SK-N-SH (cell line): Measurements from ENCODE around the gene MRFAP1L1. TPM values are rescaled to one million over a fixed set of nuclear protein-coding genes. Genes with fewer than 3 reads are reported as not detected.

Experiments used
- CTCF ChIA-PET: fragments of 300-600, 350-600 bp; formaldehyde crosslinking; extraction: SDS; loops from one replicate; lab custom pipeline; 2021; lab: Yijun Ruan, JAX
- POLR2A ChIA-PET: fragments of 350-600 bp; sonication (Branson Sonifier 250); formaldehyde crosslinking; extraction: SDS; loops from one replicate; lab custom pipeline; 2020; ENCODE audit warnings: antibody characterized with exemption, inconsistent platforms; lab: Yijun Ruan, JAX
- DNase-seq: peaks from one replicate; pipeline ENCODE4 v3.0.0; 2012
- H2AFZ ChIP-seq: fragments of 200-600 bp; sonication (generic); 2 replicates; pipeline ENCODE4 v1.8.1; 2016; ENCODE audit warnings: antibody characterized with exemption, mild to moderate bottlenecking, low read depth
- H3F3A ChIP-seq: fragments of 200-600 bp; sonication (generic); replicated peaks from 2 replicates; pipeline ENCODE3; 2016; ENCODE audit warnings: antibody characterized with exemption, mild to moderate bottlenecking; ENCODE audit not compliant: insufficient read depth
- H3K27ac ChIP-seq, 2 experiments: fragments of 200-500 bp in 1 of 2; fragments of 200-600 bp in 1 of 2; sonication (Bioruptor generic) in 1 of 2; sonication (generic), shearing (Covaris generic) in 1 of 2; 2 replicates each; pipeline versions ENCODE4 v1.5.1 to v1.6.1; 2014 to 2016; ENCODE audit warnings: low read depth in 2 of 2, inconsistent platforms in 1 of 2, low read length in 1 of 2, mild to moderate bottlenecking in 1 of 2, mixed read lengths in 1 of 2
- H3K27me3 ChIP-seq: fragments of 200-600 bp; sonication (generic), shearing (Covaris generic); 2 replicates; pipeline ENCODE4 v1.6.1; 2016; ENCODE audit warnings: mixed run types; ENCODE audit not compliant: insufficient read depth
- H3K36me3 ChIP-seq, 2 experiments: fragments of 200-500 bp in 1 of 2; fragments of 200-600 bp in 1 of 2; sonication (Bioruptor generic) in 1 of 2; sonication (generic) in 1 of 2; replicated peaks in 1 of 2; 2 replicates each; pipeline versions ENCODE3 to v1.5.1; 2014 to 2016; ENCODE audit warnings: low read length in 1 of 2, mild to moderate bottlenecking in 1 of 2; ENCODE audit not compliant: insufficient read depth in 2 of 2, control insufficient read depth in 1 of 2
- H3K4me1 ChIP-seq, 2 experiments: fragments of 200-500 bp in 1 of 2; fragments of 200-600 bp in 1 of 2; sonication (Bioruptor generic) in 1 of 2; sonication (generic), shearing (Covaris generic) in 1 of 2; 2 replicates each; pipeline versions ENCODE4 v1.5.1 to v1.6.1; 2014 to 2016; ENCODE audit warnings: low read depth in 1 of 2, low read length in 1 of 2, mixed run types in 1 of 2; ENCODE audit not compliant: insufficient read depth in 2 of 2, control insufficient read depth in 1 of 2
- H3K4me2 ChIP-seq: fragments of 200-600 bp; sonication (generic), shearing (Covaris generic); 2 replicates; pipeline ENCODE4 v1.6.1; 2017; ENCODE audit warnings: mixed run types
- H3K4me3 ChIP-seq, 2 experiments: fragments of 200-500 bp in 1 of 2; fragments of 200-600 bp in 1 of 2; sonication (Bioruptor generic) in 1 of 2; sonication (generic), shearing (Covaris generic) in 1 of 2; 2 replicates each; pipeline versions ENCODE4 v1.5.1 to v1.8.1; 2014 to 2016; ENCODE audit warnings: low read depth in 2 of 2, inconsistent platforms in 1 of 2, low read length in 1 of 2, mild to moderate bottlenecking in 1 of 2, mixed read lengths in 1 of 2, moderate library complexity in 1 of 2
- H3K79me2 ChIP-seq: fragments of 200-600 bp; sonication (generic); 2 replicates; pipeline ENCODE4 v1.8.1; 2017; ENCODE audit warnings: mild to moderate bottlenecking; ENCODE audit not compliant: insufficient read depth
- H3K9ac ChIP-seq: fragments of 200-600 bp; sonication (generic); 2 replicates; pipeline ENCODE4 v1.6.1; 2017; ENCODE audit warnings: mixed run types
- H3K9me2 ChIP-seq: fragments of 200-600 bp; sonication (generic); 2 replicates; pipeline ENCODE4 v1.6.1; 2017; ENCODE audit warnings: mixed run types
- H3K9me3 ChIP-seq: fragments of 200-600 bp; sonication (generic); 2 replicates; pipeline ENCODE4 v1.6.1; 2017; ENCODE audit warnings: mixed run types, mild to moderate bottlenecking, moderate library complexity
- H4K20me1 ChIP-seq: fragments of 200-600 bp; sonication (generic); 2 replicates; pipeline ENCODE4 v1.6.1; 2017; ENCODE audit warnings: mild to moderate bottlenecking, mixed run types; ENCODE audit not compliant: insufficient read depth
- CHD2 ChIP-seq: fragments of 150-350 bp; IDR thresholded peaks from 2 replicates; pipeline ENCODE4 v1.6.1; 2018; ENCODE audit warnings: low read length; ENCODE audit not compliant: partially characterized antibody
- ELF1 ChIP-seq: IDR thresholded peaks from 2 replicates; pipeline ENCODE4 v1.4.0; 2012
- FOSL2 ChIP-seq: IDR thresholded peaks from 2 replicates; pipeline ENCODE4 v1.4.0; 2012; ENCODE audit warnings: low read depth, mild to moderate bottlenecking, moderate library complexity, borderline replicate concordance
- GATA2 ChIP-seq: sonication (generic); formaldehyde crosslinking; IDR thresholded peaks from 2 replicates; pipeline ENCODE4 v1.5.0; 2020; ENCODE audit warnings: mild to moderate bottlenecking, missing genetic modification reagents
- JUND ChIP-seq: IDR thresholded peaks from 2 replicates; pipeline ENCODE4 v1.4.0; 2012
- MAX ChIP-seq: IDR thresholded peaks from 2 replicates; pipeline ENCODE4 v1.4.0; 2012; ENCODE audit warnings: low read depth
- MXI1 ChIP-seq: IDR thresholded peaks from 2 replicates; pipeline ENCODE4 v1.6.1; 2012; ENCODE audit warnings: mild to moderate bottlenecking, low read depth, low read length, improper control_type of control experiment
- NRF1 ChIP-seq: IDR thresholded peaks from 2 replicates; pipeline ENCODE4 v1.6.1; 2012; ENCODE audit warnings: low read depth, mild to moderate bottlenecking, low read length
- PBX3 ChIP-seq: IDR thresholded peaks from 2 replicates; pipeline ENCODE4; 2012
- POLR2AphosphoS5 ChIP-seq: IDR thresholded peaks from 2 replicates; pipeline ENCODE4 v1.6.1; 2012; ENCODE audit warnings: low read depth, low read length
- RAD21 ChIP-seq: IDR thresholded peaks from 2 replicates; pipeline ENCODE4 v1.6.1; 2012; ENCODE audit warnings: mild to moderate bottlenecking, low read length
- RCOR1 ChIP-seq: fragments of 150-350 bp; IDR thresholded peaks from 2 replicates; pipeline ENCODE4 v1.6.1; 2017; ENCODE audit warnings: antibody characterized with exemption, low read length
- SMC3 ChIP-seq: IDR thresholded peaks from 2 replicates; pipeline ENCODE4 v1.6.1; 2012; ENCODE audit warnings: low read depth, low read length, improper control_type of control experiment
- TCF12 ChIP-seq: IDR thresholded peaks from 2 replicates; pipeline ENCODE4 v1.4.0; 2012
- YY1 ChIP-seq: IDR thresholded peaks from 2 replicates; pipeline ENCODE4 v1.4.0; 2012; ENCODE audit warnings: low read depth, mild to moderate bottlenecking
- WGBS: methylation state at CpG from one replicate; pipeline ENCODE4 v1.1.6; 2017; ENCODE audit warnings: low lambda C conversion rate; 5-methylcytosine and 5-hydroxymethylcytosine counted together
- polyA plus RNA-seq, 3 experiments: library from polyadenylated mRNA; depleted of rRNA; stranded (reverse); fragments of >200 nt; gene quantifications; 2 replicates each; pipeline ENCODE4 v1.2.3, GENCODE V29; 2012
- TF ChIP-seq, protein P1 (sequence below): IDR thresholded peaks from 2 replicates; pipeline ENCODE4 v1.4.0; 2012; ENCODE audit warnings: low read depth, borderline replicate concordance
- TF ChIP-seq, protein P2 (sequence below): fragments of 200-600 bp; sonication (generic); IDR thresholded peaks from 2 replicates; pipeline ENCODE4 v1.6.1; 2017; ENCODE audit warnings: antibody characterized with exemption, mild to moderate bottlenecking, moderate library complexity

Gene MRFAP1L1
- polyA plus RNA-seq, 1 of the 3 experiments (the other 2 are of a cell fraction): 60.3 TPM

DNA sequence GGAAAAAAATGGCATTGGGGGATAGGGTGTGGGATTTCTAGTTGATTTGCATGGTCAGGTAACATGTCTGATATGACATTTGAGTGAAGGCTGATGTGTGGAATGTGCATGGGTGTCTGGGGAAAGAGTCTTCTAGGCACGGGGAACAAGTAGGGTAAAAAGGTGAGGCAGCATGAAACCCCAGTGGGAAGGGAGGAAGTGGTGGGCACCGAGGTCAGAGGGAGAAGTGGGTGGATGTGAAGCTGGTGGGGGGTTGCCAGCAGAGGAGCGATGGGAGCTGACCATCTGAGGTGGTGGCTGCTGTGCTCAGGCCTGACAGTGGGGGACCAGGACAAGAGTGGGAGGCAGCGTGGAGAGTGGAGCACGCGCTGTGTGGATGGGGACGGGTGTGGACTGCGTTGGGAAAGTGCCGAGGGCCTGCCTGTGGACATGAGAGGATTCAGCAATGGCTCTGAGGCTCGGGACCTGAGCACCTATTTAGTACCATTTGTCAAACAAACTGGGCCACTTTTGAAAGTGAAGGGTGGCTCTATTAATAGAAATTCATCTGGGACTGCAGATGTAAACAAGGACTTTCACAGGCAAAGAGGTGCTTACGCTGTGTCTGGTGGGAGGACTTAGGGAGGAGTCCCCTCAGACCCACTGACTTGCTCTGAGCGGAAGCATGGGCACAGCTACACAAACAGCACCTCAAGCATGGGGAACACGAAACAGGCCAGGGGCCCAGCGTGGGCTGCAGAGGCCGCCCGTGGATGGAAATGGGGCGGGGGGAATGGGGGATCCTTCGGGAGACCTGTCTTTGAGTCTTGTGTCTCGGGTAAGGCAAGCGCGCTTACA lies 32.7 kb downstream of the MRFAP1L1 start:
- Histone ChIP-seq H3K4me3 (peak overlapping the region in 1 of 2 experiments; percentile 35; a peak in 1 of 4 replicates), H3K4me2 (peak overlapping the region; percentile 83)
- 93% methylated on average over 21 of the region's 21 CpGs for WGBS

More for the DNA sequence above, 32.7 kb downstream of the MRFAP1L1 start:
- CTCF ChIA-PET: interaction anchor here (1.0 to 1.2 kb wide), 3 partner anchors 25 to 130 kb away, joined by 3 to 4 read pairs (median 3); partner anchors contain the start of gene MRFAP1L1
- H3K4me1 ChIP-seq: peaks cover 16 to 20% of the 10 kb centered on the region in 2 experiments; a peak in 2 of 4 replicates
- peaks cover 40% of the 10 kb centered on the region for H3K79me2 ChIP-seq
- DNase-seq: no peak
- no peak overlapping the region for H3K27ac ChIP-seq
- H3F3A ChIP-seq: peaks cover 8% of the 10 kb centered on the region
- H3K27me3 ChIP-seq: no peaks in the 10 kb centered on the region
- POLR2A ChIA-PET: interaction anchor here (0.6 to 0.7 kb wide), 2 partner anchors 15 to 33 kb away, joined by 3 read pairs; no protein-coding TSS in a partner anchor
- no peaks in the 10 kb centered on the region for H3K9me3 ChIP-seq
- H3K9ac ChIP-seq: no peak overlapping the region
- no peaks in the 10 kb centered on the region for H3K9me2 ChIP-seq
- H4K20me1 ChIP-seq: peaks cover 14% of the 10 kb centered on the region
- TF ChIP-seq RAD21 (no peak), GATA2 (CRISPR knock-in tag) (no peak), YY1 (no peak), MXI1 (no peak), RCOR1 (no peak), JUND (no peak), CHD2 (no peak), FOSL2 (no peak), PBX3 (no peak), SMC3 (no peak), MAX (no peak), ELF1 (no peak), NRF1 (no peak), TCF12 (no peak), POLR2AphosphoS5 (no peak)
- TF ChIP-seq, protein P1, sequence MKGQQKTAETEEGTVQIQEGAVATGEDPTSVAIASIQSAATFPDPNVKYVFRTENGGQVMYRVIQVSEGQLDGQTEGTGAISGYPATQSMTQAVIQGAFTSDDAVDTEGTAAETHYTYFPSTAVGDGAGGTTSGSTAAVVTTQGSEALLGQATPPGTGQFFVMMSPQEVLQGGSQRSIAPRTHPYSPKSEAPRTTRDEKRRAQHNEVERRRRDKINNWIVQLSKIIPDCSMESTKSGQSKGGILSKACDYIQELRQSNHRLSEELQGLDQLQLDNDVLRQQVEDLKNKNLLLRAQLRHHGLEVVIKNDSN: no peak
- TF ChIP-seq, protein P2, sequence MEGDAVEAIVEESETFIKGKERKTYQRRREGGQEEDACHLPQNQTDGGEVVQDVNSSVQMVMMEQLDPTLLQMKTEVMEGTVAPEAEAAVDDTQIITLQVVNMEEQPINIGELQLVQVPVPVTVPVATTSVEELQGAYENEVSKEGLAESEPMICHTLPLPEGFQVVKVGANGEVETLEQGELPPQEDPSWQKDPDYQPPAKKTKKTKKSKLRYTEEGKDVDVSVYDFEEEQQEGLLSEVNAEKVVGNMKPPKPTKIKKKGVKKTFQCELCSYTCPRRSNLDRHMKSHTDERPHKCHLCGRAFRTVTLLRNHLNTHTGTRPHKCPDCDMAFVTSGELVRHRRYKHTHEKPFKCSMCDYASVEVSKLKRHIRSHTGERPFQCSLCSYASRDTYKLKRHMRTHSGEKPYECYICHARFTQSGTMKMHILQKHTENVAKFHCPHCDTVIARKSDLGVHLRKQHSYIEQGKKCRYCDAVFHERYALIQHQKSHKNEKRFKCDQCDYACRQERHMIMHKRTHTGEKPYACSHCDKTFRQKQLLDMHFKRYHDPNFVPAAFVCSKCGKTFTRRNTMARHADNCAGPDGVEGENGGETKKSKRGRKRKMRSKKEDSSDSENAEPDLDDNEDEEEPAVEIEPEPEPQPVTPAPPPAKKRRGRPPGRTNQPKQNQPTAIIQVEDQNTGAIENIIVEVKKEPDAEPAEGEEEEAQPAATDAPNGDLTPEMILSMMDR: no peak
- peaks cover 5 to 15% of the 10 kb centered on the region in 2 experiments for H3K36me3 ChIP-seq
- H2AFZ ChIP-seq: no peak overlapping the region
